Astrocyte of the cerebellum (primary cell): Measurements from ENCODE around the gene MAP2.

Source experiments
- DNase-seq: peaks from one replicate; pipeline ENCODE4 v3.0.0-alpha.2; 2011; ENCODE audit warnings: low read depth
- H3K4me3 ChIP-seq: 2 replicates; pipeline ENCODE4 v1.5.1; 2011; ENCODE audit warnings: mild to moderate bottlenecking, low read depth, low read length, moderate library complexity
- CTCF ChIP-seq: IDR thresholded peaks from 2 replicates; pipeline ENCODE4 v1.5.1; 2012; ENCODE audit warnings: low read length, low read depth, moderate library complexity, mild to moderate bottlenecking; ENCODE audit errors: missing control alignments
- in situ Hi-C: cut with HindIII; loops from 2 replicates; pipeline ENCODE4 v1.10.0; 2017; ENCODE audit warnings: low sequenced_read_pairs

Gene MAP2

DNA sequence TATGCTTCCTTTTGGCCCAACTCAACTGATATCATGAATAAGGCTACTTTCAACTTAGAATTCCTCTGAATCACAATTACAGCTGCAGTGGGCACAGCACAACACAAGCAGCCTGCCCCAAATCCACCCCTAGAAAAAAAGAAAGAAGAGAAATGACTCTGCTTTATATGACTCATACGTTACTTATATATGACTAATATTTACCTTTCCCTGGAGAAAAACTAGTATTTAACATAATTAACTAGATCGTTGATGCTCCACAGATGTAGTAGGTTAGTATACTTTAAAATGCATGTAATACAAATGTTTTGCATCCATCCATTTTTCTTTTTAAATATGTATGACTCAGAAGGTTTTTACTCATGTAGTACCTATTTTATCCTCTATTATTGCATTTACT, 214.5 kb downstream of the MAP2 start:
- TF ChIP-seq CTCF = no peak
- H3K4me3 ChIP-seq = no peak overlapping the region
- in situ Hi-C loops = no loop called here
- DNase-seq = no peak

DNA sequence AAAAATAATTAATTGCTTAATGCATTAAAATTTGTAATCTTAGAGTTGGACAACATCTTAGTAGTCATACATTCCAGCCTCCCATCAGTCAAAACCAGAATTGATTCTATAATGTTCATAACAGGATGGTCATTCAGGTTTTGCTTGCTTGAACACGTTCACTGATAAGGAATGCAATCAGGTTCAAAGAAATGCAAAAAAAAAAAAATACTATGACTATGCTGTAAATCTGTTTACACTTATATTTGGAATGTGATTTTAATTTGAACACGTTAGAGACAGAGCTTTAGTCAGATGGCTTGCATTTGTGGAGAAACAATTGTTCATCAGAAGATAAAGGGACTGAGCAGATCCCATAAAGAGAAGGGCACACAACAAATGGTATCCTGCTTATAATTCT, 216.5 kb downstream of the MAP2 start:
- TF ChIP-seq CTCF = no peak
- no peak for DNase-seq
- no peak overlapping the region for H3K4me3 ChIP-seq
- in situ Hi-C loops = no loop called here

- in situ Hi-C loops = no loop called here
- TF ChIP-seq CTCF = no peak
- no peak for DNase-seq
- H3K4me3 ChIP-seq = no peak overlapping the region
Observed at GRCh38 chr2:209642146-209642820, 218.4 kb downstream of the MAP2 start.

DNA sequence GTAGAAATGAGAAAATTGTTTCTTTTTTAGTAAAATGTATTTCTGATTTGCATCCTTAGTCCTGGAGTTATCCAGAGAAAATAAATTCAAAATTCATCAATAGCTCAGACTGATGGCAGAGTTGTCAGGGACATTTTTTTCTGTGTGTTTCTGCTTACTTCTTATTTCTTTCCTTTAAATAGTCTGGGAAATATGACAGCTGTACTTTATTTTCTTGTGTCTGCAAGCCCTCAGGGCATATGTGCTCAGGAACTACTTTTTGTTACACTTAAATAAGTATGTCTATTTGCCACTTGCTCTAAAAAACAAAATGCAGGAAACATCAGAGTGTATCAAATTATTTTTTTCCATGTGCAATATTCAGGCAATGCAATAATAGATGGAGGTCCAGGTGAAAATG, 221.0 kb downstream of the MAP2 start:
- in situ Hi-C loops = no loop called here
- DNase-seq = no peak
- TF ChIP-seq CTCF = no peak
- H3K4me3 ChIP-seq = no peak overlapping the region

DNA sequence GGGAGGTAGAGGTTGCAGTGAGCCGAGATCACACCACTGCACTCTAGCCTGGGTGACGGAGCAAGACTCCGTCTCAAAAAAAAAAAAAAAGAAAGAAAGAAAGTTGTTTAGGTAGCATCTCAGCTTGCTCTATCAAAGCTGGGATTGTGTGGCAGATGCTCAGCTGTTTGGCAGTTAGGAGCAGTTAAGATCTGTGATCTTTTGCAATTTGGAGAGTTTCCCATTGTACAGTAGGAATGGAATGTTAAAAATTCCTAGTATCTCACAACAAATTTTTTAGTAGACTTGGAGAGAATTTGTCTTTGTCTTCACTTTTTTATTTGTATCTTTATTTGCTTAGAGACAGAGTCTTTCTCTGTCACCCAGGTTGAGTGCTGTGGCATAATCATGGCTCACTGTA, 224.9 kb downstream of the MAP2 start:
- no peak overlapping the region for H3K4me3 ChIP-seq
- no peak for TF ChIP-seq CTCF
- peak; percentile 44 for DNase-seq
- in situ Hi-C loops = no loop called here

- in situ Hi-C loops = no loop called here
- H3K4me3 ChIP-seq = no peak overlapping the region
- no peak for TF ChIP-seq CTCF
- no peak for DNase-seq
Observed at GRCh38 chr2:209653134-209653533, 229.3 kb downstream of the MAP2 start.
